T-cell (primary cell): ENCODE results near the gene EXOC6B. TPM values are rescaled to one million over a fixed set of nuclear protein-coding genes. Genes with fewer than 3 reads are reported as not detected.

Experiments
- ATAC-seq, 4 experiments: fragments of 200-7000 bp in 3 of 4; fragments of 150-1000 bp in 1 of 4; cut with Tn5 transposase; replicated peaks in 1 of 4; 1 replicate in 3 of 4; 2 replicates in 1 of 4; pipeline ENCODE4 v1.10.0; 2021; ENCODE audit warnings: moderate library complexity in 3 of 4, mild to moderate bottlenecking in 2 of 4, moderate number of reproducible peaks in 1 of 4
- CTCF ChIA-PET, 2 donors: fragments of 300-600 bp; sonication (Branson Sonifier 250); formaldehyde crosslinking; loops; one replicate each; lab custom pipeline; 2022; ENCODE audit warnings: antibody characterized with exemption in 2 of 2; lab: Charles Lee
- POLR2A ChIA-PET, 2 donors: fragments of 300-600 bp; sonication (Branson Sonifier 250); formaldehyde crosslinking; loops; one replicate each; lab custom pipeline; 2022; ENCODE audit warnings: antibody characterized with exemption in 2 of 2; lab: Charles Lee
- DNase-seq, 35 experiments: peaks; one replicate each; pipeline versions ENCODE4 v3.0.0 to v3.0.0-alpha.2; 2013 to 2023
- H3K27ac ChIP-seq: one replicate; pipeline ENCODE4 v1.5.1; 2013; ENCODE audit warnings: low read length
- H3K27me3 ChIP-seq, 2 experiments: replicated peaks in 1 of 2; 1 replicate in 1 of 2; 2 replicates in 1 of 2; pipeline versions ENCODE4 v1.6.1 to v1.7.0; 2013; ENCODE audit warnings: low read length in 1 of 2, mixed read lengths in 1 of 2; ENCODE audit not compliant: control insufficient read depth in 2 of 2, insufficient read depth in 2 of 2; ENCODE audit errors: extremely low read depth in 1 of 2
- H3K36me3 ChIP-seq, 2 donors: 1 replicate in 1 of 2; 2 replicates in 1 of 2; pipeline versions ENCODE4 v1.6.1 to v1.7.0; 2013; ENCODE audit warnings: low read length in 1 of 2; ENCODE audit not compliant: control insufficient read depth in 2 of 2, insufficient read depth in 1 of 2; ENCODE audit errors: extremely low read depth in 1 of 2
- H3K4me1 ChIP-seq, 2 experiments: 1 replicate in 1 of 2; 2 replicates in 1 of 2; pipeline versions ENCODE4 v1.6.1 to v1.7.0; 2013; ENCODE audit warnings: low read length in 2 of 2, mixed read lengths in 1 of 2; ENCODE audit not compliant: insufficient read depth in 2 of 2, control insufficient read depth in 1 of 2; ENCODE audit errors: extremely low read depth in 1 of 2
- H3K4me3 ChIP-seq, 2 donors: 1 replicate in 1 of 2; 2 replicates in 1 of 2; pipeline versions ENCODE4 v1.5.1 to v1.7.0; 2013; ENCODE audit warnings: mild to moderate bottlenecking in 2 of 2, low read length in 1 of 2, moderate library complexity in 1 of 2; ENCODE audit not compliant: control insufficient read depth in 1 of 2; ENCODE audit errors: extremely low read depth in 1 of 2
- H3K9me3 ChIP-seq: 2 replicates; pipeline ENCODE4 v1.7.0; 2013
- H3K27ac Mint-ChIP-seq, 2 donors: one replicate each; pipeline ENCODE4 v1.8.0; 2020 to 2021; ENCODE audit warnings: mild to moderate bottlenecking in 2 of 2, mixed read lengths in 2 of 2
- H3K27me3 Mint-ChIP-seq, 2 donors: one replicate each; pipeline ENCODE4 v1.8.0; 2021 to 2022; ENCODE audit warnings: mixed read lengths in 2 of 2
- H3K36me3 Mint-ChIP-seq: one replicate; pipeline ENCODE4 v1.8.0; 2021; ENCODE audit warnings: mixed read lengths
- H3K4me1 Mint-ChIP-seq, 3 donors: one replicate each; pipeline ENCODE4 v1.8.0; 2020 to 2022; ENCODE audit warnings: mixed read lengths in 3 of 3, mild to moderate bottlenecking in 1 of 3
- H3K4me3 Mint-ChIP-seq, 3 donors: one replicate each; pipeline ENCODE4 v1.8.0; 2020 to 2022; ENCODE audit warnings: mild to moderate bottlenecking in 3 of 3, mixed read lengths in 3 of 3, moderate library complexity in 3 of 3
- H3K9me3 Mint-ChIP-seq, 3 donors: one replicate each; pipeline ENCODE4 v1.8.0; 2020 to 2022; ENCODE audit warnings: mixed read lengths in 3 of 3
- WGBS: methylation state at CpG from one replicate; pipeline ENCODE4 v1.1.5; 2013; ENCODE audit warnings: missing lambda C conversion rate; ENCODE audit not compliant: insufficient coverage; 5-methylcytosine and 5-hydroxymethylcytosine counted together
- total RNA-seq, 35 experiments: library from RNA in 6 of 35; stranded (reverse) in 6 of 35; fragments of 120-200 nt in 1 of 35; gene quantifications; one replicate each; pipeline versions ENCODE4 v1.2.1 to v1.2.4 and lab custom pipeline; 2013 to 2026

The EXOC6B gene
- total RNA-seq, 5 donors from 2014 or later (not counting 1 experiment from before 2014, with no cell fraction given), result 13.3 to 18.9 (median 16.6) TPM

DNA sequence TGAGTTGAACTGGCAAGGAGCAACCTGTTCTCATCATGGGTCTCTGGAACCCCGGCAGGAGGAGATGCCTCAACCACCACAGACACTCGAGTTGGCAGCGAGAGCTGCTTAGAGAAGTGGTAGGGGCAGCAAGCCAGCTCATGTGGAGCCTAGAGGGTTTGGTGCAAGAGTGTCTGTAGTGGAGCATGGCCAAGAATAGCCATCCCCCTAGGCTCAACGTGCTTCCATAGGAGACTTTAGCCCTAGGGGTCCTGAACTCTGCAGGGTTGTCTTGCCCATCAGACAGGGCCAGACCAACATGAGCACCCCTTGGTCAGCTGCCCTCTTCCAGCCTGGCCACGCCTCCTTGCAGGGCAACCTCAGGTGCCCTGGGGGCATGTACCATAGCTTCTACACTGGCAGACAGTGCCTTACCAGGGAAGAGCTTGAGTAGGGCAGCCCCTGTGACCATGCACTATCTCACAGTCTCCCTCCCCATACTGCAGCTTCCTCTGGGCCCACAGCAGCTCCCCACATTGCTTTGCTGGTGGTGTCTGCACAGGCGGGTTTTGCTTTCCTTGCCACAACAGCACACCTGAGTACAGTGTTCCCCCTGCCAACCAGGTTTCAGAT lies 187.1 kb downstream of the EXOC6B start:
- H3K4me3 ChIP-seq, result no peak overlapping the region
- ATAC-seq, result peak in 1 of 4 experiments; percentile 15
- ChIA-PET CTCF (no interaction called here), POLR2A (no interaction called here)
- no peak overlapping the region for H3K27ac Mint-ChIP-seq
- no peak overlapping the region for H3K4me3 Mint-ChIP-seq
- H3K27me3 ChIP-seq, result no peaks in the 10 kb centered on the region
- no peak overlapping the region for H3K27ac ChIP-seq
- H3K36me3 ChIP-seq, result no peaks in the 10 kb centered on the region
- no peaks in the 10 kb centered on the region for H3K4me1 ChIP-seq
- DNase-seq, result no peak
- H3K9me3 ChIP-seq, result no peaks in the 10 kb centered on the region
- peaks cover 4 to 35% (median 4%) of the 10 kb centered on the region in 3 donors for H3K4me1 Mint-ChIP-seq
- H3K36me3 Mint-ChIP-seq, result peaks cover 13% of the 10 kb centered on the region
- H3K27me3 Mint-ChIP-seq, result no peaks in the 10 kb centered on the region
- 67% methylated on average over 3 of the region's 6 CpGs for WGBS
- H3K9me3 Mint-ChIP-seq, result peaks cover 0 to under 1% (median 0%) of the 10 kb centered on the region in 3 donors

- ATAC-seq, result no peak
- H3K27ac ChIP-seq, result no peak overlapping the region
- Mint-ChIP-seq H3K27ac (no peak overlapping the region), H3K4me1 (peaks cover 4 to 35% (median 4%) of the 10 kb centered on the region in 3 donors), H3K36me3 (peaks cover 18% of the 10 kb centered on the region), H3K27me3 (no peaks in the 10 kb centered on the region), H3K4me3 (no peak overlapping the region), H3K9me3 (no peaks in the 10 kb centered on the region)
- DNase-seq, result no peak
- no peaks in the 10 kb centered on the region for H3K27me3 ChIP-seq
- H3K9me3 ChIP-seq, result no peaks in the 10 kb centered on the region
- ChIA-PET POLR2A (no interaction called here), CTCF (no interaction called here)
- 50% methylated on average over 1 of the region's 3 CpGs for WGBS
- H3K4me1 ChIP-seq, result no peaks in the 10 kb centered on the region
- no peak overlapping the region for H3K4me3 ChIP-seq
- no peaks in the 10 kb centered on the region for H3K36me3 ChIP-seq
These were observed 189.6 kb downstream of the EXOC6B start for GRCh38 chr2:72636210-72636609.

DNA sequence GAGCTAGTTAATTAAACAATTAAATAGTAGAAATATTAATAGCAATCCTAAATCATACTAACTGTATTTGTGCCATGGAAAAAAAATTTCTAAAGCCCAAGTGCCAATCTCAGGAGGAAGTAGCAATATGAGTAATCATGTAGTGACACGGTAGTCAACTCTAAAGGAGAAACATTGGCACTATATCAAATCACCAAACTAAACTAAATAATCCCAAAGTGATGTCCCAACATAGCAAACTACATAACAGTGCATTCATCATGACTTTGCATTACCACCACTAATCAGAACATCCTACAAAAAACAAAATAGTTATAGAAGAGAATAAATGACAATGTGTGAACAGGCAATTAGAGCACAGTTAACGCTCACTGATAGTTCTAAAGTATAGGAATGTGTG lies 195.1 kb downstream of the EXOC6B start:
- POLR2A ChIA-PET, result interaction anchor here in 1 of 2 donors (0.7 kb wide), 1 partner anchor 16 kb away, joined by 3 read pairs; no protein-coding TSS in a partner anchor
- no peak overlapping the region for H3K4me3 ChIP-seq
- Mint-ChIP-seq H3K9me3 (no peaks in the 10 kb centered on the region), H3K27me3 (no peaks in the 10 kb centered on the region), H3K36me3 (peaks cover 8% of the 10 kb centered on the region), H3K4me1 (peaks cover 0 to 11% (median 0%) of the 10 kb centered on the region in 3 donors), H3K4me3 (no peak overlapping the region), H3K27ac (no peak overlapping the region)
- no peaks in the 10 kb centered on the region for H3K4me1 ChIP-seq
- no peak for DNase-seq
- no peaks in the 10 kb centered on the region for H3K9me3 ChIP-seq
- H3K36me3 ChIP-seq, result no peaks in the 10 kb centered on the region
- no peaks in the 10 kb centered on the region for H3K27me3 ChIP-seq
- no peak overlapping the region for H3K27ac ChIP-seq
- WGBS, result no CpG with 5 or more reads among the region's 2 CpGs
- ATAC-seq, result no peak
- CTCF ChIA-PET, result no interaction called here

- Mint-ChIP-seq H3K4me1 (no peaks in the 10 kb centered on the region), H3K27me3 (no peaks in the 10 kb centered on the region), H3K4me3 (no peak overlapping the region), H3K27ac (no peak overlapping the region), H3K9me3 (no peaks in the 10 kb centered on the region), H3K36me3 (peaks cover 5% of the 10 kb centered on the region)
- Histone ChIP-seq H3K4me3 (no peak overlapping the region), H3K27ac (no peak overlapping the region), H3K27me3 (no peaks in the 10 kb centered on the region), H3K4me1 (no peaks in the 10 kb centered on the region), H3K9me3 (no peaks in the 10 kb centered on the region), H3K36me3 (no peaks in the 10 kb centered on the region)
- ATAC-seq (no peak), DNase-seq (no peak)
- ChIA-PET POLR2A (no interaction called here), CTCF (no interaction called here)
- no CpG with 5 or more reads among the region's 1 CpG for WGBS
These were observed 196.8 kb downstream of the EXOC6B start for GRCh38 chr2:72629062-72629461.

DNA sequence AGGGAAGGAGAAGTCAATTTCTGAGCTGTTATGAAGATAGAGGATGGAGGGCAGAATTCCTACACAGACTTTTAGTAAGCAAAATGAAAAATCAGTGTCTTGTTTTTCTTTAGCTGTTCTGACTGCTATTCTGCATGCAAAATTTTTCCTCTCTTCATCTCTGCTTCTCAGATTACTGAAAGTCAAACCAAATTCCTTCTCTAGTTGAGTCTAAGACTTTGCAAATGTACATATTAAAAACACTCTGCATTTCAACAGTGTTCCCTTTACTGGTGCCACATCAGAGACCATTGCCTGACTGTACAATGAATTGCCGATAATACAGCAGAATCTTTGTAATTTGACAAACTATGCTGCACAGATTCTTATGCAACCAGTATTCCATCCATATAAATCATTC lies 198.8 kb downstream of the EXOC6B start:
- H3K27me3 Mint-ChIP-seq, result no peaks in the 10 kb centered on the region
- Histone ChIP-seq H3K27me3 (no peaks in the 10 kb centered on the region), H3K4me1 (no peaks in the 10 kb centered on the region), H3K9me3 (no peaks in the 10 kb centered on the region), H3K4me3 (no peak overlapping the region), H3K27ac (no peak overlapping the region), H3K36me3 (no peaks in the 10 kb centered on the region)
- ChIA-PET CTCF (no interaction called here), POLR2A (no interaction called here)
- H3K4me1 Mint-ChIP-seq, result no peaks in the 10 kb centered on the region
- H3K36me3 Mint-ChIP-seq, result no peaks in the 10 kb centered on the region
- H3K27ac Mint-ChIP-seq, result no peak overlapping the region
- no peaks in the 10 kb centered on the region for H3K9me3 Mint-ChIP-seq
- no CpG with 5 or more reads among the region's 1 CpG for WGBS
- H3K4me3 Mint-ChIP-seq, result no peak overlapping the region
- ATAC-seq, result no peak
- no peak for DNase-seq

DNA sequence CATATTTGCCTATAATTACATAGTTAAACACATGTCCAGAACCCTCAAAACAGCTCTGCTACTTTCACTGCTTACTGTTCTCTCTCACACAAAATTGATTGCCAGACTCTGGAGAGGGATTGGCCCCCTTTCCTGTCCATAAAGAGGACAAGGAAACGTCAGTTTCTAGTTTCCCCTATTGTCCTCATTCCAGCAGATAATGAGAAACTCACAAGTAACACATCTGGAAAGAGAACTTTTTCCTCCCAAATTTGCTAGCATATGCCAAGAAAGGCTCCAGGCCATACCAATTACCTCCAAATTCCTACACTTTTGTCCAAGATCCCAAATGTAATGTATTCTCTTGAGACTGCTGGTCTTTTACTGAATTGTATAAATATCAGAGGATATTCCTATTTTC lies 200.5 kb downstream of the EXOC6B start:
- ATAC-seq, result no peak
- Mint-ChIP-seq H3K4me1 (no peaks in the 10 kb centered on the region), H3K9me3 (peaks cover 0 to 6% (median 0%) of the 10 kb centered on the region in 3 donors), H3K27ac (no peak overlapping the region), H3K27me3 (no peaks in the 10 kb centered on the region), H3K36me3 (peaks cover 9% of the 10 kb centered on the region), H3K4me3 (no peak overlapping the region)
- H3K36me3 ChIP-seq, result no peaks in the 10 kb centered on the region
- no peak for DNase-seq
- H3K4me3 ChIP-seq, result no peak overlapping the region
- no CpG with 5 or more reads among the region's 1 CpG for WGBS
- H3K9me3 ChIP-seq, result no peaks in the 10 kb centered on the region
- POLR2A ChIA-PET, result no interaction called here
- CTCF ChIA-PET, result no interaction called here
- H3K4me1 ChIP-seq, result no peaks in the 10 kb centered on the region
- H3K27ac ChIP-seq, result no peak overlapping the region
- H3K27me3 ChIP-seq, result no peaks in the 10 kb centered on the region

- H3K36me3 Mint-ChIP-seq, result peaks cover 19% of the 10 kb centered on the region
- no peak overlapping the region for H3K4me3 ChIP-seq
- POLR2A ChIA-PET, result no interaction called here
- H3K4me3 Mint-ChIP-seq, result no peak overlapping the region
- no peak for ATAC-seq
- no peaks in the 10 kb centered on the region for H3K9me3 ChIP-seq
- DNase-seq, result no peak
- H3K36me3 ChIP-seq, result no peaks in the 10 kb centered on the region
- H3K27me3 ChIP-seq, result no peaks in the 10 kb centered on the region
- no peak overlapping the region for H3K27ac ChIP-seq
- CTCF ChIA-PET, result no interaction called here
- H3K27ac Mint-ChIP-seq, result no peak overlapping the region
- H3K9me3 Mint-ChIP-seq, result peaks cover 6 to 10% (median 7%) of the 10 kb centered on the region in 3 donors
- no peaks in the 10 kb centered on the region for H3K4me1 ChIP-seq
- peaks cover 0 to 8% (median 0%) of the 10 kb centered on the region in 3 donors for H3K4me1 Mint-ChIP-seq
- H3K27me3 Mint-ChIP-seq, result no peaks in the 10 kb centered on the region
These were observed 202.4 kb downstream of the EXOC6B start for GRCh38 chr2:72623481-72623880.
